Right lobe of liver (tissue), 4 donors: Measurements from ENCODE around the gene UFD1.

Source experiments
- POLR2A ChIP-seq: fragments of 450-650 bp; IDR thresholded peaks from one replicate; pipeline ENCODE4 v1.6.1; 2017; ENCODE audit warnings: antibody characterized with exemption, mild to moderate bottlenecking
- TF ChIP-seq, protein P1 (sequence below), 4 donors: fragments of 200-600 bp in 3 of 4; fragments of 450-650 bp in 1 of 4; IDR thresholded peaks; one replicate each; pipeline versions ENCODE4 v1.5.1 to v1.8.0; 2016 to 2022; ENCODE audit warnings: antibody characterized with exemption in 4 of 4, mild to moderate bottlenecking in 2 of 4
- donor health status: DM: no; HTN: no; CAD: no.
- donor health status: DM: no; HTN: no; CAD: no.
- donor health status: DM: no; HTN: yes; CAD: no.

DNA sequence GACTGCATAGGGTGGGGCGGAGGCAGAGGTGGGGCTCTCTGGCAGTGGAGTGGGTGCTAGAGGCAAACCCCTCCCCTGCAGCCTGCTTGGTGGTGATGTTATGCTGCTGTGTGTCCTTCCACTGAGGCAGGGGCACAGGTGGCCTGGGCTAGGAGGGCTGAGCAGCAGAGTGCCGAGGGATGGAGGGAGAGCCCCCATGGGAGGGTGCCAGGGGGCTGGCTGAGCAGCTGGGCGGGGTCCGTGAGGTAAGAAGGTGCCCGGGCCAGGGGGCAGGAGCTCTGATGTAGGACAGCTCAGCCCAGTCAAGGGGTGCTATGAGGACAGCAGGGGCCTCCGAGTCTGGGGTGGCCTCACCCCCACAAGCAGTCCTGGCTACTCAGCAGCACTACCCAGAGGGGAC is 41.0 kb upstream of the UFD1 start:
- TF ChIP-seq, protein P1, sequence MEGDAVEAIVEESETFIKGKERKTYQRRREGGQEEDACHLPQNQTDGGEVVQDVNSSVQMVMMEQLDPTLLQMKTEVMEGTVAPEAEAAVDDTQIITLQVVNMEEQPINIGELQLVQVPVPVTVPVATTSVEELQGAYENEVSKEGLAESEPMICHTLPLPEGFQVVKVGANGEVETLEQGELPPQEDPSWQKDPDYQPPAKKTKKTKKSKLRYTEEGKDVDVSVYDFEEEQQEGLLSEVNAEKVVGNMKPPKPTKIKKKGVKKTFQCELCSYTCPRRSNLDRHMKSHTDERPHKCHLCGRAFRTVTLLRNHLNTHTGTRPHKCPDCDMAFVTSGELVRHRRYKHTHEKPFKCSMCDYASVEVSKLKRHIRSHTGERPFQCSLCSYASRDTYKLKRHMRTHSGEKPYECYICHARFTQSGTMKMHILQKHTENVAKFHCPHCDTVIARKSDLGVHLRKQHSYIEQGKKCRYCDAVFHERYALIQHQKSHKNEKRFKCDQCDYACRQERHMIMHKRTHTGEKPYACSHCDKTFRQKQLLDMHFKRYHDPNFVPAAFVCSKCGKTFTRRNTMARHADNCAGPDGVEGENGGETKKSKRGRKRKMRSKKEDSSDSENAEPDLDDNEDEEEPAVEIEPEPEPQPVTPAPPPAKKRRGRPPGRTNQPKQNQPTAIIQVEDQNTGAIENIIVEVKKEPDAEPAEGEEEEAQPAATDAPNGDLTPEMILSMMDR (IDR thresholded peaks at IDR 0.05), result no peak
- TF ChIP-seq POLR2A, result no peak
